ENCODE data around the gene TRIM26.

DNA sequence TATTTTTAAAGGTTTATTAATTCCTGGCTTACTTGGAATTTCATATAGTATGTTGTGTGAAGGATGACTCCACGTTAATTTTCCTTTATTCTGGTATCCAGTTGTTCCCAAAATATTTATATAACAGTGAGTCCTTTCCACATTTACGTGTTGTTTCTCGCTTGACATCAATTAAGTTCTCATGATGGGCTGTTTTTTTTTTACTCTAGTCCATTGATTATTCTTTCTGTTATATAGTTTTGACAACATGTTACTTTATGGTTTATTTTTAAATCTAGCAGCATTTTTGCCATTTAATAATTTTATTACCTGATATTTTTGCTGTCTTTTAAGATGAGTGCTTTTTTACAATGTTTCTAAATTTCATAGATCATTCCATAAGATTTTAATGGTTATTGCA, 70.5 kb downstream of the TRIM26 start:
- TF ChIP-seq, protein P1, sequence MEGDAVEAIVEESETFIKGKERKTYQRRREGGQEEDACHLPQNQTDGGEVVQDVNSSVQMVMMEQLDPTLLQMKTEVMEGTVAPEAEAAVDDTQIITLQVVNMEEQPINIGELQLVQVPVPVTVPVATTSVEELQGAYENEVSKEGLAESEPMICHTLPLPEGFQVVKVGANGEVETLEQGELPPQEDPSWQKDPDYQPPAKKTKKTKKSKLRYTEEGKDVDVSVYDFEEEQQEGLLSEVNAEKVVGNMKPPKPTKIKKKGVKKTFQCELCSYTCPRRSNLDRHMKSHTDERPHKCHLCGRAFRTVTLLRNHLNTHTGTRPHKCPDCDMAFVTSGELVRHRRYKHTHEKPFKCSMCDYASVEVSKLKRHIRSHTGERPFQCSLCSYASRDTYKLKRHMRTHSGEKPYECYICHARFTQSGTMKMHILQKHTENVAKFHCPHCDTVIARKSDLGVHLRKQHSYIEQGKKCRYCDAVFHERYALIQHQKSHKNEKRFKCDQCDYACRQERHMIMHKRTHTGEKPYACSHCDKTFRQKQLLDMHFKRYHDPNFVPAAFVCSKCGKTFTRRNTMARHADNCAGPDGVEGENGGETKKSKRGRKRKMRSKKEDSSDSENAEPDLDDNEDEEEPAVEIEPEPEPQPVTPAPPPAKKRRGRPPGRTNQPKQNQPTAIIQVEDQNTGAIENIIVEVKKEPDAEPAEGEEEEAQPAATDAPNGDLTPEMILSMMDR (IDR thresholded peaks at IDR 0.05) = no peak
- no peak for TF ChIP-seq POLR2A (IDR thresholded peaks at IDR 0.05)
